Measurements from ENCODE around the gene RNASE1. TPM values are rescaled to one million over a fixed set of nuclear protein-coding genes. Genes with fewer than 3 reads are reported as not detected.

The RNASE1 gene
- total RNA-seq, 1 experiment from 2014 or later: not detected

DNA sequence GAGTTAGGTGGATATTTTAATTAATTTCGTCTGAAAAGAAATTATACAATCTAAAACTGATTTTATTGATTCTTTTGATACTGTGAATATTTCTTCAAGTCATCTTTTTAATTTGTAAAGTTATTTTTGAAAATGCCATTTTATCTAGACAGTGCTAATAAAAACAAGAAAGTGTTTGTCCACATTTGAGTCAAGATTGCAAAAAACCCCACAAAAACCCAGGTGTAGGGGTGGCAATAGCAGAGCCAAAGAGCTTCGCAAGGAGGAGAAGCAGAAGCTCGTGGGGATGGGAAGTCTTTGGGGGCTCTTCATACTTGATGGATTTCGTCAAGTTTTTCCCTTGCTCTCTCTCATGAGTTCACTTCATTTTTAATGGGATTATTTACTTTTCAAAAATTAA is 15.6 kb downstream of the RNASE1 start:
- no peak for DNase-seq (ENCODE audit: low spot score)
- no peaks in the 10 kb centered on the region for H3K9me3 ChIP-seq (ENCODE audit: low read depth, low read length, poor library complexity, severe bottlenecking)
- ChIA-PET POLR2A (ENCODE audit: low non-redundant PET) (no interaction called here), CTCF (no interaction called here)
- TF ChIP-seq, protein P1, sequence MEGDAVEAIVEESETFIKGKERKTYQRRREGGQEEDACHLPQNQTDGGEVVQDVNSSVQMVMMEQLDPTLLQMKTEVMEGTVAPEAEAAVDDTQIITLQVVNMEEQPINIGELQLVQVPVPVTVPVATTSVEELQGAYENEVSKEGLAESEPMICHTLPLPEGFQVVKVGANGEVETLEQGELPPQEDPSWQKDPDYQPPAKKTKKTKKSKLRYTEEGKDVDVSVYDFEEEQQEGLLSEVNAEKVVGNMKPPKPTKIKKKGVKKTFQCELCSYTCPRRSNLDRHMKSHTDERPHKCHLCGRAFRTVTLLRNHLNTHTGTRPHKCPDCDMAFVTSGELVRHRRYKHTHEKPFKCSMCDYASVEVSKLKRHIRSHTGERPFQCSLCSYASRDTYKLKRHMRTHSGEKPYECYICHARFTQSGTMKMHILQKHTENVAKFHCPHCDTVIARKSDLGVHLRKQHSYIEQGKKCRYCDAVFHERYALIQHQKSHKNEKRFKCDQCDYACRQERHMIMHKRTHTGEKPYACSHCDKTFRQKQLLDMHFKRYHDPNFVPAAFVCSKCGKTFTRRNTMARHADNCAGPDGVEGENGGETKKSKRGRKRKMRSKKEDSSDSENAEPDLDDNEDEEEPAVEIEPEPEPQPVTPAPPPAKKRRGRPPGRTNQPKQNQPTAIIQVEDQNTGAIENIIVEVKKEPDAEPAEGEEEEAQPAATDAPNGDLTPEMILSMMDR (conservative IDR thresholded peaks at IDR 0.05; ENCODE audit: low read depth, low read length): no peak
- TF ChIP-seq EZH2 (IDR thresholded peaks at IDR 0.05; ENCODE audit: borderline replicate concordance, low read depth, low read length, poor library complexity, severe bottlenecking): no peak
- no peaks in the 10 kb centered on the region for H3K27me3 ChIP-seq (replicated peaks; ENCODE audit: insufficient read depth, low read depth, low read length, poor library complexity)
- H3K4me3 ChIP-seq (ENCODE audit: low read depth, low read length, poor library complexity, severe bottlenecking): no peak overlapping the region
- no TSS peak for BruUV-seq (replicated peaks)
- no peaks in the 10 kb centered on the region for H3K36me3 ChIP-seq (ENCODE audit: insufficient read depth, low read length, poor library complexity, severe bottlenecking)
- peaks cover 7% of the 10 kb centered on the region for H3K4me1 ChIP-seq (ENCODE audit: insufficient read depth, low read length, poor library complexity, severe bottlenecking)
- H3K27ac ChIP-seq (ENCODE audit: low read depth, low read length, poor library complexity, severe bottlenecking): no peak overlapping the region
- intact Hi-C loops (cut with micrococcal nuclease; ENCODE audit: unreplicated experiment): no loop called here

DNA sequence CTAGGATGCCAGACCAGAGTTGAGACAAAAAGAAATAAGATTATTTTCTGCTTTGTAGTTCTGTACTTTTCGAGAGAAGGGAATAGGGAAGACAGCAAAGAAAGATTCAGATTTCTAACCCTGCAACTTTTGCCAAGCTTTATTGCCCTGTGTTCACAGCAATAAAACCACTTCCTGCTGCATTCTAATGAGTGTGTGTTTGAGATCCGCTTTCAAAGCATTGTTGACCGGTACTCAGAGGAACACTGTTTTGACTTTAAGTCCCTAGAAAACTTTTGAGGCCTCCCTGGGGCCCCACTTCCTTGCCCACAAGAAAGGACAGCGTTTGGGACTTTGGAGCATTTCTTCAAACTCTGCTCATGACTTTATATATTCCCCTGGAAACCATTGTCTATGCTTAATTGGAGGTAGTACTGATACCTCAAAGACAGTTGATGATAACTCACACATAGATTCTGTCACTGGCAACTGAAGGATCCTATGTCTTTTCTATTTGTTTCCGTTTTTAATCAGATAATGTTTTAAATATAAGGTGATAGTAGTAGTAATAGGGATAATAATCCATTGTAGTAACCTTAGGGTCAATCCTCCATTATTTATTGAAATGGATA is 20.3 kb downstream of the RNASE1 start:
- BruUV-seq (replicated peaks): no TSS peak
- CTCF ChIA-PET: no interaction called here

DNA sequence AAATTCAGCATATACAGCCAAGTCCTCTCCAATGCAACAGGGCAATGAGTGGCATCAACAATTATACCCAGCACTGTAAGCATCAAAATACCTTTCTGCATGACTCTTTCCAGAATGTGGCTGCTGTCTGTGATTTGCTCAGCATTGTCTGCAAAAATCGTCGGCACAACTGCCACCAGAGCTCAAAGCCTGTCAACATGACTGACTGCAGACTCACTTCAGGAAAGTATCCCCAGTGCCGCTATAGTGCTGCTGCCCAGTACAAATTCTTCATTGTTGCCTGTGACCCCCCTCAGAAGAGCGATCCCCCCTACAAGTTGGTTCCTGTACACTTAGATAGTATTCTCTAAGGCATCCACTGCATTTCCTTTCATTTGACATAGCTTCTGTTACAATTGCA is 20.8 kb downstream of the RNASE1 start:
- intact Hi-C loops (cut with micrococcal nuclease; ENCODE audit: unreplicated experiment): no loop called here
- no TSS peak for BruUV-seq (replicated peaks)
- TF ChIP-seq, protein P1 (conservative IDR thresholded peaks at IDR 0.05; ENCODE audit: low read depth, low read length): no peak
- TF ChIP-seq EZH2 (IDR thresholded peaks at IDR 0.05; ENCODE audit: borderline replicate concordance, low read depth, low read length, poor library complexity, severe bottlenecking): no peak
- H3K27ac ChIP-seq (ENCODE audit: low read depth, low read length, poor library complexity, severe bottlenecking): no peak overlapping the region
- DNase-seq (ENCODE audit: low spot score): no peak
- H3K4me3 ChIP-seq (ENCODE audit: low read depth, low read length, poor library complexity, severe bottlenecking): no peak overlapping the region
- no peaks in the 10 kb centered on the region for H3K36me3 ChIP-seq (ENCODE audit: insufficient read depth, low read length, poor library complexity, severe bottlenecking)
- POLR2A ChIA-PET (ENCODE audit: low non-redundant PET): no interaction called here
- peaks cover 10% of the 10 kb centered on the region for H3K4me1 ChIP-seq (ENCODE audit: insufficient read depth, low read length, poor library complexity, severe bottlenecking)
- no peaks in the 10 kb centered on the region for H3K27me3 ChIP-seq (replicated peaks; ENCODE audit: insufficient read depth, low read depth, low read length, poor library complexity)
- CTCF ChIA-PET: no interaction called here
- H3K9me3 ChIP-seq (ENCODE audit: low read depth, low read length, poor library complexity, severe bottlenecking): no peaks in the 10 kb centered on the region

More for the DNA sequence above, 20.3 kb downstream of the RNASE1 start:
- POLR2A ChIA-PET (ENCODE audit: low non-redundant PET): no interaction called here
- TF ChIP-seq, protein P1 (conservative IDR thresholded peaks at IDR 0.05; ENCODE audit: low read depth, low read length): no peak
- no peak for TF ChIP-seq EZH2 (IDR thresholded peaks at IDR 0.05; ENCODE audit: borderline replicate concordance, low read depth, low read length, poor library complexity, severe bottlenecking)
- H3K36me3 ChIP-seq (ENCODE audit: insufficient read depth, low read length, poor library complexity, severe bottlenecking): no peaks in the 10 kb centered on the region
- H3K27me3 ChIP-seq (replicated peaks; ENCODE audit: insufficient read depth, low read depth, low read length, poor library complexity): no peaks in the 10 kb centered on the region
- H3K4me3 ChIP-seq (ENCODE audit: low read depth, low read length, poor library complexity, severe bottlenecking): no peak overlapping the region
- H3K9me3 ChIP-seq (ENCODE audit: low read depth, low read length, poor library complexity, severe bottlenecking): no peaks in the 10 kb centered on the region
- peaks cover 10% of the 10 kb centered on the region for H3K4me1 ChIP-seq (ENCODE audit: insufficient read depth, low read length, poor library complexity, severe bottlenecking)
- H3K27ac ChIP-seq (ENCODE audit: low read depth, low read length, poor library complexity, severe bottlenecking): no peak overlapping the region
- intact Hi-C loops (cut with micrococcal nuclease; ENCODE audit: unreplicated experiment): no loop called here
- DNase-seq (ENCODE audit: low spot score): peak; percentile 41

Measured in A673 (cell line).